Endothelial cell of umbilical vein (primary cell): Measurements from ENCODE around the gene ABCA2. TPM values are rescaled to one million over a fixed set of nuclear protein-coding genes. Genes with fewer than 3 reads are reported as not detected.

Experiments used
- BruUV-seq: library from RNA; stranded (reverse); fragments of 400-500 nt; replicated peaks from 2 replicates; lab custom pipeline; 2021; lab: Mats Ljungman, UMichigan
- CTCF ChIA-PET: fragments of 300-600, 350-600 bp; sonication (Branson Sonifier 250); formaldehyde crosslinking; loops from one replicate; lab custom pipeline; 2021; ENCODE audit warnings: antibody characterized with exemption, inconsistent platforms; lab: Charles Lee
- POLR2A ChIA-PET: fragments of 300-600, 350-600 bp; sonication (Branson Sonifier 250); formaldehyde crosslinking; loops from one replicate; lab custom pipeline; 2021; ENCODE audit warnings: antibody characterized with exemption, inconsistent platforms; lab: Charles Lee
- DNase-seq: peaks from one replicate; pipeline ENCODE4 v3.0.0-alpha.2; 2011; ENCODE audit warnings: low read depth, low spot score
- FAIRE-seq: peaks from 2 replicates; lab custom pipeline; 2011; peaks lifted over from hg19 to GRCh38; lab: Jason Lieb, UNC
- H2AFZ ChIP-seq: 2 replicates; pipeline ENCODE4 v1.6.0; 2012; ENCODE audit warnings: low read depth, low read length, control low read depth, inconsistent platforms
- H3K27ac ChIP-seq: 2 replicates; pipeline ENCODE4 v1.5.1; 2011; ENCODE audit warnings: low read depth, mild to moderate bottlenecking, control low read depth, low read length, moderate library complexity; ENCODE audit not compliant: insufficient read depth
- H3K27me3 ChIP-seq, 2 experiments: 2 replicates each; pipeline versions ENCODE4 v1.6.0 to v1.6.1; 2011; ENCODE audit warnings: low read length in 2 of 2, mixed read lengths in 1 of 2; ENCODE audit not compliant: control insufficient read depth in 2 of 2, insufficient read depth in 2 of 2
- H3K36me3 ChIP-seq, 2 experiments: 2 replicates in 1 of 2; 3 replicates in 1 of 2; pipeline ENCODE4 v1.5.1; 2011; ENCODE audit warnings: low read length in 2 of 2, mild to moderate bottlenecking in 1 of 2, moderate library complexity in 1 of 2; ENCODE audit not compliant: control insufficient read depth in 2 of 2, insufficient read depth in 2 of 2; ENCODE audit errors: extremely low read depth in 1 of 2
- H3K4me1 ChIP-seq: 3 replicates; pipeline ENCODE4 v1.5.1; 2011; ENCODE audit warnings: mild to moderate bottlenecking, low read length; ENCODE audit not compliant: control insufficient read depth, insufficient read depth; ENCODE audit errors: extremely low read depth
- H3K4me2 ChIP-seq: 2 replicates; pipeline ENCODE4 v1.6.1; 2011; ENCODE audit warnings: low read length, control low read depth, mixed read lengths; ENCODE audit not compliant: insufficient read depth
- H3K4me3 ChIP-seq, 3 experiments: fragments of 200-600 bp in 1 of 3; sonication (generic), shearing (Covaris generic) in 1 of 3; replicated peaks in 1 of 3; 2 replicates each; pipeline ENCODE4 v1.5.1; 2011 to 2016; ENCODE audit warnings: control low read depth in 3 of 3, low read length in 3 of 3, mild to moderate bottlenecking in 2 of 3, inconsistent platforms in 1 of 3, low read depth in 1 of 3, moderate library complexity in 1 of 3; ENCODE audit not compliant: insufficient read depth in 1 of 3
- H3K79me2 ChIP-seq: 2 replicates; pipeline ENCODE4 v1.6.0; 2012; ENCODE audit warnings: low read length, inconsistent platforms; ENCODE audit not compliant: control insufficient read depth, insufficient read depth
- H3K9ac ChIP-seq: replicated peaks from 2 replicates; pipeline ENCODE3; 2011; ENCODE audit warnings: low read length, control low read depth; ENCODE audit not compliant: insufficient read depth; ENCODE audit errors: extremely low read depth
- H3K9me1 ChIP-seq: replicated peaks from 3 replicates; pipeline ENCODE4 v1.6.0; 2011; ENCODE audit warnings: mild to moderate bottlenecking, low read length; ENCODE audit not compliant: control insufficient read depth, insufficient read depth; ENCODE audit errors: extremely low read depth
- H3K9me3 ChIP-seq: replicated peaks from 2 replicates; pipeline ENCODE4 v1.5.1; 2012; ENCODE audit warnings: low read length, inconsistent platforms; ENCODE audit not compliant: control insufficient read depth, insufficient read depth
- H4K20me1 ChIP-seq: replicated peaks from 2 replicates; pipeline ENCODE3; 2011; ENCODE audit warnings: mild to moderate bottlenecking, low read length; ENCODE audit not compliant: control insufficient read depth, insufficient read depth; ENCODE audit errors: extremely low read depth
- EZH2 ChIP-seq: IDR thresholded peaks from 2 replicates; pipeline ENCODE4 v1.6.1; 2012; ENCODE audit warnings: borderline replicate concordance, low read depth, mild to moderate bottlenecking, moderate library complexity, low read length, inconsistent platforms; ENCODE audit not compliant: severe bottlenecking
- FOS ChIP-seq: IDR thresholded peaks from 2 replicates; pipeline ENCODE4 v1.6.1; 2011; ENCODE audit warnings: mild to moderate bottlenecking, low read length, moderate library complexity, borderline replicate concordance; ENCODE audit not compliant: insufficient read depth
- GATA2 ChIP-seq: IDR thresholded peaks from 2 replicates; pipeline ENCODE4 v1.7.0; 2011; ENCODE audit warnings: low read depth, mild to moderate bottlenecking, moderate library complexity, mixed read lengths, low read length; ENCODE audit not compliant: insufficient read length, insufficient read depth
- JUN ChIP-seq: IDR thresholded peaks from 2 replicates; pipeline ENCODE4 v1.6.1; 2011; ENCODE audit warnings: borderline replicate concordance, low read depth; ENCODE audit not compliant: insufficient read length, insufficient read depth
- MYC ChIP-seq: IDR thresholded peaks from one replicate; pipeline ENCODE4 v1.6.1; 2011; ENCODE audit warnings: mild to moderate bottlenecking, low read depth, low read length
- POLR2A ChIP-seq: IDR thresholded peaks from 2 replicates; pipeline ENCODE4 v1.6.1; 2012; ENCODE audit warnings: low read depth, mild to moderate bottlenecking, control low read depth, low read length
- POLR2AphosphoS5 ChIP-seq: IDR thresholded peaks from 2 replicates; pipeline ENCODE4 v1.6.1; 2012; ENCODE audit warnings: low read depth, mild to moderate bottlenecking, control low read depth, low read length, moderate library complexity; ENCODE audit not compliant: insufficient read depth
- dilution Hi-C: fragments of 300-500 bp; cut with MboI; formaldehyde crosslinking; loops from one replicate; pipeline ENCODE4 v1.15.0; 2019; ENCODE audit warnings: low sequenced_read_pairs; ENCODE audit not compliant: extremely low pct_ligation_motif_present
- intact Hi-C: fragments of 100-400 bp; cut with micrococcal nuclease; formaldehyde crosslinking; loops from one replicate; pipeline ENCODE4 v1.10.0; 2022
- polyA plus RNA-seq, 4 experiments: library from polyadenylated mRNA; depleted of rRNA in 3 of 4; stranded (reverse) in 3 of 4; unstranded in 1 of 4; fragments of >200 nt; gene quantifications; 2 replicates each; pipeline versions ENCODE4 v1.2.1 to v1.2.3, GENCODE V29; 2011 to 2012; ENCODE audit warnings: missing spikeins in 1 of 4
- total RNA-seq: library from RNA; stranded (reverse); gene quantifications from 2 replicates; pipeline ENCODE4 v1.2.3, GENCODE V29; 2021
- TF ChIP-seq, protein P1 (sequence below): IDR thresholded peaks from 2 replicates; pipeline ENCODE4 v1.6.1; 2011; ENCODE audit not compliant: insufficient read depth, insufficient read length
- TF ChIP-seq, protein P2 (sequence below), 2 donors: IDR thresholded peaks; 1 replicate in 1 of 2; 2 replicates in 1 of 2; pipeline ENCODE4 v1.5.1; 2011; ENCODE audit warnings: low read length in 2 of 2, mild to moderate bottlenecking in 2 of 2, moderate library complexity in 2 of 2, control low read depth in 1 of 2, inconsistent platforms in 1 of 2, low read depth in 1 of 2; ENCODE audit not compliant: insufficient read depth in 1 of 2; ENCODE audit errors: extremely low read depth in 1 of 2

Gene ABCA2
- total and polyA plus RNA-seq, 2 donors (not counting 3 experiments of a cell fraction or from before 2014, with no cell fraction given) = 20.0 to 29.1 TPM

DNA sequence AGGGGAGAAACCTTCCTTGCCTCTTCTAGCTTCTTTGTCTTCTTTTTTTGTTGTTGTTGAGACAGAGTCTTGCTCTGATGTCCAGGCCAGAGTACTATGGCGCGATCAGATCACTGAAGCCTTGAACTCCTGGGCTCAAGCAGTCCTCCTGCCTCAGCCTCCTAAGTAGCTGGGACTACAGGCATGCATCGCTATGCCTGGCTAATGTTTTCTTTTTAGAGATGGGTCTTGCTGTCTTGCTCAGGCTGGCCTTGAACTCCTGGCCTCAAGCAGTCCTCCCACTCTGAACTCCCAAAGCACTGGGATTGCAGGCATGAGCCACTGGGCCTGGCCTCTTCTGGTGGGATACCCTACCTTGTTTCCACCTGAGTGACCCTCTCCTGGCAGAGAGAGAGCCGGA is 39.2 kb downstream of the ABCA2 start:
- intact Hi-C loops = no loop called here
- Histone ChIP-seq H3K4me2 (no peak overlapping the region), H3K4me3 (no peak overlapping the region), H3K9me1 (no peaks in the 10 kb centered on the region), H3K36me3 (no peaks in the 10 kb centered on the region), H2AFZ (no peak overlapping the region), H3K9ac (no peak overlapping the region), H4K20me1 (no peaks in the 10 kb centered on the region), H3K9me3 (no peaks in the 10 kb centered on the region), H3K27ac (no peak overlapping the region), H3K27me3 (peaks cover 3 to 10% of the 10 kb centered on the region in 2 experiments), H3K79me2 (peaks cover 9% of the 10 kb centered on the region), H3K4me1 (peaks cover 7% of the 10 kb centered on the region)
- no peak for FAIRE-seq
- TF ChIP-seq MYC (no peak), POLR2AphosphoS5 (no peak), GATA2 (no peak), FOS (no peak), POLR2A (no peak), EZH2 (no peak), JUN (no peak)
- TF ChIP-seq, protein P1, sequence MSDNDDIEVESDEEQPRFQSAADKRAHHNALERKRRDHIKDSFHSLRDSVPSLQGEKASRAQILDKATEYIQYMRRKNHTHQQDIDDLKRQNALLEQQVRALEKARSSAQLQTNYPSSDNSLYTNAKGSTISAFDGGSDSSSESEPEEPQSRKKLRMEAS = no peak
- TF ChIP-seq, protein P2, sequence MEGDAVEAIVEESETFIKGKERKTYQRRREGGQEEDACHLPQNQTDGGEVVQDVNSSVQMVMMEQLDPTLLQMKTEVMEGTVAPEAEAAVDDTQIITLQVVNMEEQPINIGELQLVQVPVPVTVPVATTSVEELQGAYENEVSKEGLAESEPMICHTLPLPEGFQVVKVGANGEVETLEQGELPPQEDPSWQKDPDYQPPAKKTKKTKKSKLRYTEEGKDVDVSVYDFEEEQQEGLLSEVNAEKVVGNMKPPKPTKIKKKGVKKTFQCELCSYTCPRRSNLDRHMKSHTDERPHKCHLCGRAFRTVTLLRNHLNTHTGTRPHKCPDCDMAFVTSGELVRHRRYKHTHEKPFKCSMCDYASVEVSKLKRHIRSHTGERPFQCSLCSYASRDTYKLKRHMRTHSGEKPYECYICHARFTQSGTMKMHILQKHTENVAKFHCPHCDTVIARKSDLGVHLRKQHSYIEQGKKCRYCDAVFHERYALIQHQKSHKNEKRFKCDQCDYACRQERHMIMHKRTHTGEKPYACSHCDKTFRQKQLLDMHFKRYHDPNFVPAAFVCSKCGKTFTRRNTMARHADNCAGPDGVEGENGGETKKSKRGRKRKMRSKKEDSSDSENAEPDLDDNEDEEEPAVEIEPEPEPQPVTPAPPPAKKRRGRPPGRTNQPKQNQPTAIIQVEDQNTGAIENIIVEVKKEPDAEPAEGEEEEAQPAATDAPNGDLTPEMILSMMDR (IDR thresholded peaks at IDR 0.05; ENCODE audit: extremely low read depth in 1 of 2, insufficient read depth in 1 of 2, low read depth in 1 of 2, low read length in 2 of 2) = no peak
- DNase-seq = no peak
- ChIA-PET CTCF (no interaction called here), POLR2A (no interaction called here)
- no TSS peak for BruUV-seq
- dilution Hi-C loops = no loop called here
